GM21737 (cell line): ENCODE data around the gene GRIP1.

Source experiments
- ATAC-seq: cut with Tn5 transposase; IDR thresholded peaks from one replicate; pipeline ENCODE4 v1.9.1; 2021; ENCODE audit warnings: mild to moderate bottlenecking, moderate library complexity; ENCODE audit not compliant: unreplicated experiment

The GRIP1 gene

DNA sequence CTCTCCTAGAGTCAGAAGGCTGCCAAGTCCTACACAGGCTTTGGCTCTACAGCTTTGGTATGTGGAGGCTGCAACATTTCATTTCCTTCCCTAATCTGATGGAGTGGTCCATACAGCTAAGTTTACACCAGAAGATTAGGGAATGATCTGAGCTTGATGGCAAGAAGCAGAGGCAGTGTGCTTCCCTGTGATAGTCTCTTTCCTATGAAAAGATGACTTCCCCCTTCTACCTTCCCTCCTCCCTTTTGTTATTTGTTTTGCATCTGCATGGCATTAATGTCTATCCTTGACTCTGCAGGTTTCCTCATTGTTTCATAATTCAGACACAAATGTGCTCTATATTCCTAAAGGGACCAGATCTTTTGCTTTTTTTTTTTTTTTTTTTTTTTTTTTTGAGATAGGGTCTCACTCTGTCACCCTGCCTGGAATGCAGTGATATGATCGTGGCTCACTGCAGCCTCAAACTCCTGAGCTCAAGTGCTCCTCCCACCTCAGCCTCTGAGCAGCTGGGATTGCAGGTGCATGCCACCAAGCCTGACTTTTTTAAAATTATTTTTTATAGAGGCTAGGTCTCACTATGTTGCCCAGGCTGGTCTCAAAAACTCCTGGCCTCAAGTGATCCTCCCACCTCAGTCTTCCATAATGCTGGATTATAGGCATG, 76.3 kb downstream of the GRIP1 start:
- ATAC-seq = no peak

DNA sequence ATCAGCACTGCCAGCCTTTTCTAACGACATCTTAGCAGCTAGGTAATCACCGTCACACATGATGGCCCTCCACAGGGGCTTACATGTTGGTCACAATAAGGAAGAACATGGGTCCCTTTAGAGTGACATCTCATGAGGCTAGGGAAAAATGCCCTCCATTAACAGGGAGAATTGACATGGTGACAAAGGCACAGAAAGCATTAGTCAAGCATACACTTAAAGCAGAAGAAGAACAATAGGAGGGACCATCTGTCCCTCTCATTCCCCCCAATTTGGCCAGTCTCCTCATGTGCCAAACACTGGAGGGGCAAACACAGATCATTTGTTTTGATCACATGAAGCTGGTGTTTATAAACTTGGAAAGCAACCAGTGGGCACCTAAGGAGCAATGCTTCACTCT, 78.0 kb downstream of the GRIP1 start:
- ATAC-seq = no peak

- ATAC-seq = no peak
These were observed 79.1 kb downstream of the GRIP1 start for GRCh38 chr12:66599816-66600215.

DNA sequence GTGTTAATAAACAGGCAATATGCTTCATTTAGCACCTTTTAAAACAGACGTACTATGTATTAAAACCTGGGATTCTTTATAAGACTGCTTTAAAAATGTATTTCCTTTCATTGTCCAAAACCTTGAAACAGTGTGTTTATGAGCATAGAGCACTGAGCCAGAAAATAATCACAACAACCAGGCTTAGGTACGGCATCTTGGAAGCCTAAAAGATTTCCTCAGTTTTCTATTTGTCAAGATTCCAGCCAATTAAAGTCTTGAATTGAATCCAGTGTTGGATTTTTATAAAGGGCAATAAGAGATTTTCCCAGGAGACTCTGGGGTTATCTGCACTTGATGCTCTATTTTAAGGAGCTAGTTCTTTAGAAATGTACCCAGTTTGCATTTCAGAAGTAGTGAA, 80.3 kb downstream of the GRIP1 start:
- no peak for ATAC-seq

- no peak for ATAC-seq
These were observed 80.8 kb downstream of the GRIP1 start for GRCh38 chr12:66598079-66598478.

- ATAC-seq = no peak
These were observed 82.7 kb downstream of the GRIP1 start for GRCh38 chr12:66596199-66596598.

- no peak for ATAC-seq
These were observed 84.2 kb downstream of the GRIP1 start for GRCh38 chr12:66594688-66595087.

DNA sequence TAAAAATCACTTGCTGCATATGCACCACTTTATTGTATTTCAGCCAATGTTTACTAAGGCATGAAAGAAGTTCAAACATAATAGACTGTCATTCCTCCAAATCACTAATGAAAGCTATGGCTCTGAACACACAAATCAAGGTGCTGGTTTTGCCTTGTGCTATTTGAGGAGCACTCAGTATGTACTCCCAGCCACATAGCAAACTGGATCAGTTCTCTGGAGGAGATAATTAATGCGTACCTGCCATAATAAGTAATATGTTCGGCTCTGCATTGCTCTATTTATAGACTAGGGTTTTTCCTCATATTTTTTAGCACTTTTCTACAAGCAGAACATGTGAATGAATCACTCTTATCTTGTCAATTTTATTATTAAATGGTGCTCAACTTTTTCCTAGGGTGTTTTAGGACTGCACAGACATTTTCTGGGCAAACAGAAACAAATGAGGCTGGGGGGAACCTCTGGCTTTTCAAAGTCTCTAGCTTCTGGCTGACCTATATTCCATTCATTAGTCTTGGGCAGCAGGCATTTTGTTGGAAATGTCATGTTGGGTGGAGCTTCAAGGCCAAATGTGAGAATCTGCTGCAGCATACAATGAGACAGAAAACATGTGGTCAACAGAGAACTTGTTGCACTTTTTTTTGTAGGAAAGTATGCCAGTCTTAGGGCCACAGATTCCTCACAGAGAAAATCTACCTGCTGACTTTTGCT, 88.4 kb downstream of the GRIP1 start:
- no peak for ATAC-seq

DNA sequence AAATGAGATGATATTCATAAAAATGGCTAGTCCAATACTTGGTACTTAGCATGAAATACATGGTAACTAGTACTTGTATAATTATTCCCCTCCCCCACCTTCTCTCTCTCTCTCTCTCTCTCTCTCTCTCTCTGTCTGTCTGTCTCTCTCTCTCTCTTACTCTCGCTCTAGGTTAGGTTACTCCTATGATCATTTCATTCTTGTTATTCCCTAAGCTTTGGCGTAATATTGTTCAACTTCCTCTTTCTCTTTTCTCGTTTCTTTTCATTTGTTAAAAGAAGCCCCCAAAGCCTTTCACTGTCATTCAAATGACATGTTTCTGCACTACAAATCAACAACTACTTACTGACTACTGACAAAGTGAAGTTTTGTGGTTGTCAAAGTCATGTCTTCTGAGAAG, 89.8 kb downstream of the GRIP1 start:
- no peak for ATAC-seq

GRCh38 chr12:66587912-66588311, 91.0 kb downstream of the GRIP1 start:
- ATAC-seq = no peak

DNA sequence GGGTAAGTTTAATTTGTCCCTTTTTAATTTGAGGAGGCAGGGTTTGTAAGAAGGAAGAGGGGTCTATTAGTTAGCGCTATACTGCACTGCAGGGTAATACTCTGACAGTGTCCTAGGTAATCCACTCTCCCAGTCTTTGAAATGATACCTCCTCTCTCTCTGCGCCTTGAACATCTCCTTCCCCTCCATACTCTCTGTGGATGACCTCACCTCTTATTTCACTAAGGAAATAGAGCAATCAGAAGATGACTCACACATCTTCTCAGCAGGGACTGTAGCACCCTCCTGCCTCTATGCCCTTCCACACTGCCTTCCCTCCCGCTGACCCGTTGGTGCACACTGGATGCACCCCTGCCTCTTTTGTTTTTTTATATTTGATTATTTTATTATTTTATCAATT, 94.2 kb downstream of the GRIP1 start:
- ATAC-seq = no peak

DNA sequence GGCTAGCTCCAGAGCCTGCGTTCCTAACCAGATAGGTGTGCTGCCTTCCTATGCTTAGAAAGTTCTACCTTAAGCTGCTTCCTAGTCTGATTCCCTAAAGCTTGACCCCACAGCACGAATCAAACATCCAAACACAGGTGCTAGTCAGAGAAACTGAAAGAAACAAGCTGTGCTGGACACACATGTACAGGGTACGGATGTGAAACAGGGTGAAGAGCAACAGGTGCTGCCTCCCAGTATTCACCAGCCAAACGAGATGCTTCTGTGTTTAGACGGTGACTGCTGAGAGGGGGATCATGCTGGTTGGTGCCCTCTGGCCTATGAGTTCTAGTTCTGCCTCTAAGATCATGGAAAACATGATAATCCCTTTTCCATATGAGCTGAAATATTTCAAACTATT, 105.3 kb downstream of the GRIP1 start:
- ATAC-seq = no peak

- no peak for ATAC-seq
These were observed 106.0 kb downstream of the GRIP1 start for GRCh38 chr12:66572845-66573244.

- ATAC-seq = no peak
These were observed 107.4 kb downstream of the GRIP1 start for GRCh38 chr12:66571361-66571915.

DNA sequence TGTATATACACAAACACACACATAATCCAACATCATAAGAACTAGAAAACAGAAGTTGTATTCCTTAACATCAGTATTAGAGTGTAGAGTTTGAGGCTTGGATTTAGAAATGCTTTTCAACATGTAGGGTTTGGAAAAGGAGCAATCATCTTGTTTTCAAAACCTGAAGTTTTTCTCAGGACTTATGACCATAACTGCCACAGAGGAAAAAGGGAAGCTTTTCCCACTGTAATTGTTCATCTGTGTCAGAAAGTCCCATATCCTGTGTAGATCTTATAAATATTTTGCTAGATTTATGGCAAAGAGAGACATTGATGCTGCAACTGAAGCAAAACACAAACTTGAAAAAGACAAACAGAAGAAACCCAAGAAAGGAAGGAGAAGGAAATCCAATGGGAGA, 115.7 kb downstream of the GRIP1 start:
- ATAC-seq = no peak

DNA sequence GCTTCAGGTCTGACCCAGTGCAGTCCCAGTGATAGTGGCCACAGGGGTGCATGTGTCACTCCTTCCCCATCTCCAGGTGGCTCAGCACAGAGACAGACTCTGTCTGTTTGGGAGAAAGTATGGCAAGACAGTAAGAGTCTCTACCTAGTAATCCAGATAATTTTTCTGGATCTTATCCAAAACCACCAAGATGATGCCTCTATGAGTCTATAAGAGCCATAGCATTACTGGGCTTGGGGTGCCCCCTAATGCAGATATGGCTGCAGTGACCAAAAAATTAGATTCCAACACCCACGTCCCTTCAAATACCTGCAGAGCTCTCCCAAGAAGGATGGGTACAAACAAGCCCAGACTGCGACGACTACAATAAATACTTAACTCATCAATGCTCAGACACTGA, 123.8 kb downstream of the GRIP1 start:
- no peak for ATAC-seq

DNA sequence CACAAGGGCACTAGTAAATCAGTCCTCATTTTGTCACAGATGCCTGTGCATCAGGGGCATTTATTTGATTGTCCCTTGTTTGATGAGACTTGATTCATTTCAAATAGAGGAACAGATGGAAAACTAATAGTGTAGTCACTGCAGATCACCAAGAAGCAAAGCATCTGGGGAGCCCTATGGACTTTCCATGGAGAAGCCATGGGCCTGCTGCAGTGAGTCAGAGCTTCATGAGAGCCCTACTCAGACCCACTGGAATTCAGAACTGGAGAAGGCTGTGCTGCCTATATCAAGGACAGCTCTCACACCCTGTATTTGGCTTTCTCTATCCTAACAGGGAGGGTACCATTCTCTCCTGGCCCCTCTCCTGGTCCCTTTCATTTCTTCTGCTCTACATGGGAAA, 126.2 kb downstream of the GRIP1 start:
- ATAC-seq = no peak

GRCh38 chr12:66550626-66551025, 128.2 kb downstream of the GRIP1 start:
- no peak for ATAC-seq

DNA sequence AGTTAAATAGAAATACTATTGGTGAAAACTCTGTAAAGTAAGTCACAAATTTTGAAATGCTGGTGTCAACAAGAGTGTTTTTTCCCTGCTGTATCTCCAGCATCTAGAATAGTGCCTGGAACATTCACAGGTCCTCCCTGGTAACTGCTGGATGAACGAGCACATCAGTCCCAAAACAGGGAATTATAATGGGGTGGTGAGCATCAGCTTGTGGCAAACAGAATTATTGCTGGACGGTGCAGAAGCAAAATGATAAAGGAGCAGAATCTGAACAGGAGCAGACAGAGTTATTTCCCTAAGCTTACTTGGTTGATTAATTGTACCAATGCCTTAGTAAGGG, 129.9 kb downstream of the GRIP1 start:
- no peak for ATAC-seq

DNA sequence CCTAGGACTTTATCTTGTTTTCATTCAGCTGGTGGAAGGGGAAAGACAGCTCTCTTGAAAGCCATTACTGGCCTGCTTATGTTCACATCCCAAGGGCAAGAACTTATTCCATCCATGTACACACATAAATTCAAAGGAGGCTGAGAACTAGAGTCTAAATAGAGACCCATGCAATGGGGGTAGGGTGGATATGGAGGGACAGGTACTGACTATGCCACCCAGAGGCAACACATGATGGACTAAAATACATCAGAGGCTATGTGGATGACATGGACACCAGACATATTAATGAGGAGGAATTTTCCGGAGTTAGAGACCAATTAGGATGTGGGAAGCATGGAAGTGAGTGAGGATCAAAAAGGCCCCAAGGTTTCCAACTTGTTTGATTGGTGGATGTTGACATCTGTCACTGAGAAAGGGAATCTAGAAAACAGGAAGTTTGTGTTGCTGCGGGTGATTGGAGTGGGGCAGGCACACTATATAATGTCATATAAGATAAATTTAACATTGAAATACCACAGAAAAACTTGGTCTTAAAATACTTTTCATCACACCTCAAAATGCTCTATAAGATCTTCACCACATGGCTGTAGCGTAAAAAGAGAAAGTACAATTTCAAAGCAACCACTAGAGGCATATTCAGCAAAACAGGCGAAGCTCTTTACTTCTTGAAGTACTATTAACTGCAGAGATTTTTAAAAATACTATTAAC, 130.4 kb downstream of the GRIP1 start:
- ATAC-seq = no peak

DNA sequence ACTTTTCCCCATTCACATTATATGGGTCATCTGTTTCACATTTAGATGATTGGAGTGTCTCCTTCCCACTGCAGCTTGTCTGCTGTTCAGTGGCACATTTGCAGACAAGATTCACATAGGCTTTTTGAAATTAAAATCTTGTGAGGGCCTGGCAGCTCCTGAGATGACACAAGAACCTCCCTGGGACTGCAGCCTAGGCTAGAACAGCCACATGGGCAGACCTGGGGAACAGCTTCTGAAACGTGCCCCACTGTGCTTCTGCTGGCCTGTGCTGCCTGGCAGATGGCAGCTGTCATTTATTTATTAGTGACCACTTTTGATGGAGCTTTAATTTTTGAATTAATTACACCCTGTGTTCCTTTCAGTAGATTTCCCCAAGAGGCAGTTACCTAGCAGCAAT, 137.4 kb downstream of the GRIP1 start:
- ATAC-seq = no peak

DNA sequence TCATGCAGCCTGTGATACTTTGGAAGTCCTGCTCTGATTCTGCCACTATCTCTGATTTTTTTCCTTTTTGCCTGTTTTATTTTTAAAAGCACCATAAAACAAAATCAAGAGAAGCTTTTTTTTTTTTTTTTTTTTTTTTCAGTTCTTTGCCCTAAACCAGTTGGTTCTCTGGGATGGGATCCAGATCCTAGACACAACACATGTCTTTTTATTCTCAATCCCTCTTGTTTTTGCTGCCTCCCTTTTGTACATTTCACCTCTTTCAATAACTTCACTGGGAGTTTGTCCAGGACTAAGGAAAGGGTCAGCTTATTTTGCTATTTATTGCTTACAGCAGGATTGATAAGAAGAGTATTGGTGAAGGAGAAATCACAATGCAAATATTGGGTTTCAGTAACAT, 139.4 kb downstream of the GRIP1 start:
- no peak for ATAC-seq
